Thoracic aorta (tissue), 2 donors: ENCODE measurements around the gene HIF3A. TPM values are rescaled to one million over a fixed set of nuclear protein-coding genes. Genes with fewer than 3 reads are reported as not detected.
A peak's percentile ranks its signal among the peaks of the same experiment; 100 is the strongest.

Experiments used
- ATAC-seq: fragments of 150-250 bp; one replicate; pipeline ENCODE4 v1.8.0; 2017; ENCODE audit warnings: low read depth; ENCODE audit not compliant: insufficient number of reproducible peaks, low FRiP score
- DNase-seq: peaks from one replicate; pipeline ENCODE4 v3.0.0-alpha.2; 2020; ENCODE audit warnings: low spot score
- H3K27ac ChIP-seq, 2 donors: fragments of 200-600 bp; sonication (generic); 1 replicate in 1 of 2; 2 replicates in 1 of 2; pipeline ENCODE4 v1.5.1; 2016; ENCODE audit warnings: mild to moderate bottlenecking in 2 of 2, moderate library complexity in 2 of 2
- H3K27me3 ChIP-seq: fragments of 200-600 bp; sonication (generic); replicated peaks from 2 replicates; pipeline ENCODE4 v1.6.0; 2016; ENCODE audit warnings: mild to moderate bottlenecking; ENCODE audit not compliant: insufficient read depth
- H3K36me3 ChIP-seq: fragments of 200-600 bp; sonication (generic); one replicate; pipeline ENCODE4 v1.5.1; 2016
- H3K4me1 ChIP-seq, 2 donors: fragments of 200-600 bp; sonication (generic); 1 replicate in 1 of 2; 2 replicates in 1 of 2; pipeline versions ENCODE4 v1.5.1 to v1.6.0; 2016; ENCODE audit warnings: low read depth in 2 of 2, mild to moderate bottlenecking in 1 of 2; ENCODE audit not compliant: control insufficient read depth in 1 of 2
- H3K4me3 ChIP-seq: fragments of 200-600 bp; sonication (generic); 2 replicates; pipeline ENCODE4 v1.5.1; 2016; ENCODE audit warnings: mild to moderate bottlenecking
- H3K9me3 ChIP-seq: fragments of 200-600 bp; sonication (generic); 2 replicates; pipeline ENCODE4 v1.5.1; 2016
- CTCF ChIP-seq: fragments of 200-600 bp; sonication (generic); IDR thresholded peaks from one replicate; pipeline ENCODE4 v1.5.1; 2019; ENCODE audit warnings: antibody characterized with exemption
- total RNA-seq, 2 donors: library from RNA; depleted of rRNA; stranded (reverse); fragments of >200 nt; gene quantifications; one replicate each; pipeline versions ENCODE4 v1.1.0 to v1.2.3, GENCODE V29; 2016

HIF3A gene
- total RNA-seq, 2 donors from 2014 or later, result 85.6 to 189 TPM

GRCh38 chr19:46340051-46340659 lies 43.3 kb downstream of the HIF3A start:
- Histone ChIP-seq H3K4me3 (no peak overlapping the region), H3K4me1 (no peaks in the 10 kb centered on the region), H3K9me3 (no peaks in the 10 kb centered on the region), H3K27me3 (no peaks in the 10 kb centered on the region), H3K27ac (no peak overlapping the region), H3K36me3 (peaks cover 46% of the 10 kb centered on the region)
- TF ChIP-seq CTCF, result no peak
- DNase-seq, result no peak
- no peak for ATAC-seq

GRCh38 chr19:46341937-46342336 lies 45.1 kb downstream of the HIF3A start:
- H3K4me3 ChIP-seq, result no peak overlapping the region
- no peak overlapping the region for H3K27ac ChIP-seq
- H3K4me1 ChIP-seq, result no peaks in the 10 kb centered on the region
- H3K27me3 ChIP-seq, result no peaks in the 10 kb centered on the region
- ATAC-seq, result no peak
- DNase-seq, result no peak
- TF ChIP-seq CTCF, result no peak
- peaks cover 36% of the 10 kb centered on the region for H3K36me3 ChIP-seq
- no peaks in the 10 kb centered on the region for H3K9me3 ChIP-seq

GRCh38 chr19:46344363-46344762 lies 47.5 kb downstream of the HIF3A start:
- peaks cover 16% of the 10 kb centered on the region for H3K36me3 ChIP-seq
- ATAC-seq (no peak), DNase-seq (no peak)
- no peak for TF ChIP-seq CTCF
- H3K9me3 ChIP-seq, result no peaks in the 10 kb centered on the region
- H3K4me3 ChIP-seq, result no peak overlapping the region
- H3K4me1 ChIP-seq, result peaks cover 6 to 19% of the 10 kb centered on the region in 2 donors
- H3K27me3 ChIP-seq, result no peaks in the 10 kb centered on the region
- no peak overlapping the region for H3K27ac ChIP-seq

GRCh38 chr19:46345157-46345556 lies 48.3 kb downstream of the HIF3A start:
- DNase-seq (no peak), ATAC-seq (no peak)
- Histone ChIP-seq H3K9me3 (no peaks in the 10 kb centered on the region), H3K27me3 (no peaks in the 10 kb centered on the region), H3K4me1 (peaks cover 10 to 27% of the 10 kb centered on the region in 2 donors), H3K27ac (no peak overlapping the region), H3K4me3 (no peak overlapping the region), H3K36me3 (peaks cover 8% of the 10 kb centered on the region)
- TF ChIP-seq CTCF, result no peak

GRCh38 chr19:46346821-46347571 lies 50.2 kb downstream of the HIF3A start, which contains the start of gene PPP5C:
PPP5C (plus strand) TSS chr19:46347087; CDS start chr19:46347097, 10 bp downstream.
- Histone ChIP-seq H3K4me3 (peak within 1 kb of the TSS; percentile 99), H3K9me3 (no peaks in the 10 kb centered on the region), H3K4me1 (peaks cover 27 to 46% of the 10 kb centered on the region in 2 donors), H3K36me3 (no peaks in the 10 kb centered on the region), H3K27me3 (no peaks in the 10 kb centered on the region), H3K27ac (peak within 1 kb of the TSS; percentile 29 to 56)
- TF ChIP-seq CTCF, result peak; percentile 62
- ATAC-seq (peak; percentile 64), DNase-seq (peak; percentile 58)
